Kidney tubule cell (primary cell): Measurements from ENCODE around the gene S100A3.

Experiments used
- DNase-seq: peaks from one replicate; pipeline ENCODE4 v3.0.0-alpha.2; 2018; ENCODE audit warnings: low spot score

Gene S100A3

DNA sequence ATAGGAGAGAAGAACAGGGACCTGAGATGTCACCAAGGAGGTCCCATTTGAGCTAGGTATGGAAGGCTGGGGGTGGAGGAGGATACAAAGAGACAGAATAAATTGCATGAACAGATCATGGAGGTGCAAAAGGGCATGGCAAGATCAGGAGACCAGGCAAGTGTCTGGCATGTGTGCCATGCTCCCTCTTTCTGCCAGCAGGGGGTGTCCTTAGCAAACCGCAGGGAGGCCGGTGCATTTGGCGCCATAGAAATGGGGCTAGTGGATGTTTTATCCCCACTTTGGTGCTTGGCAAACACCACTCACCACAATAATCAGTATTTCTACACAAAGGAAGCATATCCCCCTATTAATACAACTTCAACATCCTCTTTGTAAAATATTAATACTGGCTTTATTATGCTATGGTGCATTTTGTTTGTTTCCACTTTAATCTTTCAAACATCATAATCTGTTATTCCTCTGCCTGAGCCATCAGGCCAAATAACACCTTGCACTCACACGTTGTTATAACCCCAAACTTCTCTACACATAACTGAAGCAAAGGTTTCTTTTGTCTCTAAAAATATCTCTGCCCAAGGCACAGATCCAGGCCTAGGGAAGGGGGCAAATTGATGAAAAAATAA is 39.2 kb downstream of the S100A3 start:
- DNase-seq, result peak; percentile 45

DNA sequence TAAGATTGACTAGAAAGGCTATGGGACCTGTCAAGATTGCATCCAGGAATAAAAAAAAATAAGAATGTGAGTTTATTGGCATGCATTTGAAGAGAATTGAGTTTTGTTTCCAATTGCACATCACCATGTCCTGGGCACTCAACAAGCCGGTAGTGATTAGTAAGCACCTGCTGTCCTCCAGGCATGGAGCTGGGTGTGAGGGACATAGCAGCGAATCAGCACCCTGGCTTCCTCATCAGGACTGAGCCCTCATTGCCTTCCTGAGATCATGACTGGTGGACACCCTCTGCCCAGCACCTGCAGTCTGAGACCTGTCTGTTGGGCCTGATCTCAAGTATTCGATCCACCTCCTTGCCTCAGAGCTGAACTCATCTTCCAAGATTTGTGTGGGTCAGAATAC is 40.0 kb downstream of the S100A3 start:
- DNase-seq, result peak; percentile 48

DNA sequence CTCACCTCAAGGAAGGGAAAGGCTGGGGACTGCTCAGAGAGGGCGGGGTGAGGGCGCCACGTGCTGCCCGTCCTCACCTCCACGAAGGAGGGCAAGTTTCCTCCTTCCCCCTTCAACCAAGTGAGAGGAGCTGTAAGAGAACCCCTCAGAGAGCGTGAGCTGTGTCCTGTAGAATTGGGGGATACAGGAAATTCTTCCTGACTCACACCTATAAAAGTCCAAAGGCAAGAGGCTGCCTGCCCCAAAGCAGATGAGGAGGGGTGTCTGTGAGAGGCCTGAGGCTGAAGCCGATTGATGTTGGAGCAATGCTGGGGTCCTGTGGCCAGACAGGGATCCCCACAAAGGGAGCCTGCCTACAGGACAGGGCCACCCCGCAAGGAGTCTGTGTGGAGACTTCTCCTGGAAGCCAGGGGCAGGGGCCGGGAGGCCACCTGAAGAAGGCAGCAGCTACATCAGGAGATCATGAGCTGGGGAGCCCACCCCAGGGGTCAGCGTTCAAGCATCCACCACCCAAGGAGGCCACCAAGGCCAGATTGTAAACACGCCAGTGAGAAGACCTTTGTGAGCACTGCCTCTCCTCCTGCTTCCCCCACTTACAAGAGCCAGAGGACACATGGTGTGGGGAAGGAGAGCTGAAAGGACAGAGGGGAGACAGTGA is 41.0 kb downstream of the S100A3 start:
- no peak for DNase-seq

DNA sequence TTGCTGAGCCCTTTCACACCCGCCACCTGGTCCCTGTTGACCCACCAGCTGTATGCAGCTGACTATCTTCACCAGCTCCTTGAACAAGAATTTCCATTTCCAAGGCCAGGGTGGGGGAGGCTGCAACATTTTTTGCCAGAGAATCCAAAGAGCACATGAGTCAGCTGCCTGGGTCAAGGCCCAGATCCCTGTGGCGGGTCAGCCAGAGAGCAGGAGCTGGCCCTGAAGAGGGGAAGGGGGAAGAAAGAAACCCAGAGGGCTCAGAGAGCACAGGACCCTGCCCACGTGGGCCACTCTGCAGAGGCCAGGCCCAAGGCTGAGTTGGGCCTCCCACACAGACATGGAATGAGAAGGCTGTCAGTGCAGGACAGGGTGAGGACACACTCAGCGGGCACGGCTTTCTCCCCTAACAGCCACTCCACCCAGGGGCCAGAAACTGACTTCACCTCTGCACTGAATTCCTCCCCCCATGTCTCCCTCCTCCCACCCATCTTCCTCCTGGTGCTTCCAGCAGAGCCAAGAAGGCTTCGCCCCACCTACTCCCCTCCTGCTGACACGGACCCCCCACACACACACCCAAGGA is 42.1 kb downstream of the S100A3 start:
- DNase-seq, result peak; percentile 74

DNA sequence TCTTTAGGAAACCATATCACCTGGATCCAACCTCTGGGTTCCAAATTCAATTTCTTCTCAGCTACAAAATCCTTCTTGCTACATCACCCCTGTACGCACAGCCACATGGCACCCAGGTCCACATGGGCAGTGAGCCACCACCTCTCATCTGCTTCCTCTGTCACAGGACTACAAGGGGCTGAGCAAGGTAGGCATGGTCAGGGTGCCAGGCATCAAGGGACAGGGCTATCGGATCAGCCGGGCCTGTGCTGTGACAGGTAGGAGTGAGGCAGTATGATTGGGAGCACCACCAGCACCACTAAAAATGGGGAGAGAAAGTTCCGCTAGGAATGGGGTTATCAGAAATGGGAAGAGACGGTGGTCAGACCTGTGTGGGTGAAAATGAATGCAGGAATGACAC is 42.7 kb downstream of the S100A3 start:
- no peak for DNase-seq

DNA sequence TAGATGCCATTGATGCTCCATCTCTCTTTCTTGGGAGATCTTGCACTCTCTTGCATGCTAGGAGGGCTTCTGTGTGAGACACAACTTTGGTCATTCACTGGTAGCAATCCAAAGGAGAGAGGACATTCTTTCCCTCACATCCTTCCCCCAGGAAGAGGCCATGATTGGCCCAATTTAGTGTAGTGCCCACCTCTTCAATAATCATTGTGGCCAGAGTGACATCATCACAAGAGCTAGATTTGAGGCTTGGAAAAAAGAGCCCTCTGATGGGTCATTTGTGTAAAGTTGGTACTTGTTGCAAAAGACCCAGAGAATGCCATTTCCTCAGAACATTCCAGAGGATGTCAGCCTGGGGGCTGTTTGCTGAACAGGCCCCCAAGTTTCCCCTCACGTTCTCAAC is 43.5 kb downstream of the S100A3 start:
- DNase-seq, result no peak

DNA sequence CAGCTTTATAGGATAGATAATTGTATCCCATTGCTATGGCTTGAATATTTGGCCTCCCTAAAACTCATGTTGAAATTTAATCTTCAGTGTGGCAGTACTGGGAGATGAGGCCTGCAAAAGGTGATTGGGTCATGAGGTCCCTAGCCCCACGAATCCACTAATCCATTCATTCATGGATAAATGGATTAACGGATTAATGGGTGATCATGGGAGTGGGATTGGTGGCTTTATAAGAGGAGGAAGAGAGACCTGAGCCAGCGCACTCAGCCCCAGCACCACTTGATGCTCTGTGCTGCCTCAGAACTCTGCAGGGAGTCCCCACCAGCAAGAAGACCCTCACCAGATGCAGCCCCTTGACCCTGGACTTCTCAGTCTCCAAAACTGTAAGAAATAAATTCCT is 45.3 kb downstream of the S100A3 start:
- DNase-seq, result no peak

DNA sequence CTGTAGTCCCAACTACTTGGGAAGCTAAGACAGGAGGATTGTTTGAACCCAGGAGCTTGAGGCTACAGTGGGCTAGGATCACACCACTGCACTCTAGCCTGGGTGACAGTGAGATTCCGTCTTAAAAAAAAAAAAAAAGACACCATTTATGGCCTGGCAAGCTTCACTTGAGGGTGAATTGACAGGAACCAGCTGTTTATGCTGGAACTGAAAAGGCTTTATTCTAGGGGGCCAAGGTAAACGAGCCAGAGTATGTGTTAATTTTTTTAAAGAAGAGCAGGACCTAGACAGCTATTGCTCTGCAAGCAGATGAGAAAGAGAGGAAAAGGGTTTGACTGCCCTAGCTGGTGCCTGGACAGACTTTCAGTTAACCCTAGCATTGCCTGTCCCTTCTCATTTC is 50.3 kb downstream of the S100A3 start:
- DNase-seq, result no peak
